22Rv1 (cell line): Measurements from ENCODE around the gene SOCS2.

Source experiments
- CTCF ChIP-seq: fragments of 450-650 bp; IDR thresholded peaks from 2 replicates; pipeline ENCODE4 v1.5.1; 2017; ENCODE audit warnings: mild to moderate bottlenecking
- ZFX ChIP-seq: fragments of 450-650 bp; IDR thresholded peaks from 2 replicates; pipeline ENCODE4 v1.6.1; 2017; ENCODE audit warnings: antibody characterized with exemption, borderline replicate concordance

GRCh38 chr12:93603762-93604161, 31.3 kb downstream of the SOCS2 start:
- no peak for TF ChIP-seq CTCF
- no peak for TF ChIP-seq ZFX
